HepG2 (cell line): ENCODE data around the gene RAB17. TPM values are rescaled to one million over a fixed set of nuclear protein-coding genes. Genes with fewer than 3 reads are reported as not detected.

Experiments used
- ATAC-seq: fragments of 200-7000 bp; cut with Tn5 transposase; 3 replicates; pipeline ENCODE4 v1.9.1; 2020; ENCODE audit warnings: mild to moderate bottlenecking, moderate library complexity
- BruUV-seq: library from RNA; stranded (reverse); fragments of 400-500 nt; replicated peaks from 2 replicates; lab custom pipeline; 2021; lab: Mats Ljungman, UMichigan
- CTCF ChIA-PET: fragments of 300-600 bp; formaldehyde crosslinking; extraction: SDS; loops from one replicate; lab custom pipeline; 2021; ENCODE audit warnings: low total read pairs, inconsistent platforms, low intra/inter-chr PET ratio; lab: Yijun Ruan, JAX
- POLR2A ChIA-PET: fragments of 350-600 bp; sonication (Branson Sonifier 250); formaldehyde crosslinking; loops from one replicate; lab custom pipeline; 2020; ENCODE audit warnings: antibody characterized with exemption, inconsistent platforms; lab: Yijun Ruan, JAX
- DNase-seq: peaks from one replicate; pipeline ENCODE4 v3.0.0-alpha.2; 2015; ENCODE audit warnings: low spot score
- FAIRE-seq: peaks from 3 replicates; lab custom pipeline; 2011; peaks lifted over from hg19 to GRCh38; lab: Jason Lieb, UNC
- H2AFZ ChIP-seq: one replicate; pipeline ENCODE4 v1.6.1; 2011; ENCODE audit warnings: low read length, inconsistent platforms
- H3K27ac ChIP-seq: fragments of 300-600 bp; 3 replicates; pipeline ENCODE4 v1.8.0; 2011; ENCODE audit warnings: mixed run types, mild to moderate bottlenecking, mixed read lengths, low read length, inconsistent platforms; ENCODE audit not compliant: insufficient read depth; ENCODE audit errors: extremely low read length
- H3K27me3 ChIP-seq, 2 experiments: fragments of 200-600 bp in 1 of 2; 2 replicates in 1 of 2; 3 replicates in 1 of 2; pipeline versions ENCODE4 v1.6.0 to v1.8.0; 2011; ENCODE audit warnings: low read length in 2 of 2, mild to moderate bottlenecking in 2 of 2, moderate library complexity in 2 of 2, inconsistent platforms in 1 of 2; ENCODE audit not compliant: insufficient read depth in 2 of 2, control insufficient read depth in 1 of 2
- H3K36me3 ChIP-seq, 2 experiments: fragments of 200-600 bp in 1 of 2; replicated peaks in 1 of 2; 2 replicates in 1 of 2; 3 replicates in 1 of 2; pipeline versions ENCODE4 v1.5.1 to v1.8.0; 2011; ENCODE audit warnings: low read length in 2 of 2, inconsistent platforms in 1 of 2; ENCODE audit not compliant: insufficient read depth in 2 of 2, control insufficient read depth in 1 of 2
- H3K4me1 ChIP-seq: 2 replicates; pipeline ENCODE4 v1.5.1; 2012; ENCODE audit warnings: low read length, inconsistent platforms; ENCODE audit not compliant: insufficient read depth
- H3K4me2 ChIP-seq: 2 replicates; pipeline ENCODE4 v1.6.0; 2011; ENCODE audit warnings: low read depth, low read length, inconsistent platforms
- H3K4me3 ChIP-seq, 3 experiments: fragments of 200-600 bp in 1 of 3; sonication (generic), shearing (Covaris generic) in 1 of 3; replicated peaks in 1 of 3; 2 replicates each; pipeline ENCODE4 v1.5.1; 2011 to 2016; ENCODE audit warnings: low read length in 3 of 3, inconsistent platforms in 2 of 3, low read depth in 2 of 3, mild to moderate bottlenecking in 2 of 3, control low read depth in 1 of 3, mixed read lengths in 1 of 3; ENCODE audit not compliant: insufficient read depth in 1 of 3
- H3K79me2 ChIP-seq: one replicate; pipeline ENCODE4 v1.6.1; 2011; ENCODE audit warnings: low read length, inconsistent platforms; ENCODE audit not compliant: insufficient read depth
- H3K9ac ChIP-seq: 2 replicates; pipeline ENCODE4 v1.6.0; 2011; ENCODE audit warnings: mild to moderate bottlenecking, low read depth, low read length, inconsistent platforms; ENCODE audit not compliant: insufficient read depth
- H3K9me3 ChIP-seq: 2 replicates; pipeline ENCODE4 v1.5.1; 2012; ENCODE audit warnings: mild to moderate bottlenecking, low read length
- H4K20me1 ChIP-seq: 2 replicates; pipeline ENCODE4 v1.6.0; 2011; ENCODE audit warnings: inconsistent platforms, mild to moderate bottlenecking, low read length, moderate library complexity; ENCODE audit not compliant: insufficient read depth
- HNRNPL ChIP-seq: fragments of 200-400 bp; formaldehyde crosslinking; IDR thresholded peaks from 2 replicates; pipeline ENCODE4 v1.6.1; 2017; ENCODE audit warnings: mild to moderate bottlenecking, low read depth, low read length
- NFRKB ChIP-seq: fragments of 450-650 bp; IDR thresholded peaks from 2 replicates; pipeline ENCODE4 v1.6.1; 2017
- POLR2A ChIP-seq, 2 experiments: IDR thresholded peaks; 2 replicates each; pipeline ENCODE4 v1.6.1; 2011; ENCODE audit warnings: low read depth in 2 of 2, low read length in 2 of 2, mild to moderate bottlenecking in 1 of 2, moderate library complexity in 1 of 2; ENCODE audit not compliant: insufficient read depth in 1 of 2
- RBFOX2 ChIP-seq: fragments of 200-400 bp; formaldehyde crosslinking; IDR thresholded peaks from 2 replicates; pipeline ENCODE4 v1.6.1; 2017; ENCODE audit warnings: low read depth, mild to moderate bottlenecking, low read length
- TAF15 ChIP-seq: fragments of 200-400 bp; formaldehyde crosslinking; IDR thresholded peaks from one replicate; pipeline ENCODE4 v1.6.1; 2018; ENCODE audit warnings: mild to moderate bottlenecking, low read depth, low read length; ENCODE audit not compliant: poor library complexity, severe bottlenecking
- WGBS: methylation state at CpG from one replicate; pipeline ENCODE4 v1.1.6; 2017; ENCODE audit warnings: low lambda C conversion rate; 5-methylcytosine and 5-hydroxymethylcytosine counted together
- in situ Hi-C: cut with HindIII; loops from 2 replicates; pipeline ENCODE4 v1.10.0; 2017; ENCODE audit warnings: low pct_unique_long_range_greater_than_20kb; ENCODE audit not compliant: extremely low pct_ligation_motif_present
- intact Hi-C: fragments of 100-400 bp; cut with micrococcal nuclease; formaldehyde crosslinking; loops from one replicate; pipeline ENCODE4 v1.10.0; 2022; ENCODE audit not compliant: unreplicated experiment
- polyA plus RNA-seq, 8 experiments: library from polyadenylated mRNA; depleted of rRNA in 3 of 8; stranded (reverse) in 7 of 8; unstranded in 1 of 8; fragments of >200 nt; fragmentation: Illumina TruSeq in 4 of 8; extraction: Trizol in 4 of 8; gene quantifications; 2 replicates each; pipeline versions ENCODE4 v1.2.1 to v1.2.3, GENCODE V29; 2011 to 2016; ENCODE audit warnings: low read depth in 4 of 8, missing spikeins in 1 of 8, mixed read lengths in 1 of 8; ENCODE audit not compliant: insufficient read depth in 1 of 8
- total RNA-seq, 5 experiments: library from RNA; depleted of rRNA; stranded (reverse); fragments of >200 nt; fragmentation: Illumina TruSeq; extraction: Trizol; gene quantifications; 2 replicates each; pipeline ENCODE4 v1.2.3, GENCODE V29; 2016; ENCODE audit warnings: low read depth in 1 of 5
- TF ChIP-seq, protein P1 (sequence below): fragments of 450-650 bp; IDR thresholded peaks from 2 replicates; pipeline ENCODE4 v1.6.1; 2016
- TF ChIP-seq, protein P2 (sequence below), 2 experiments: sonication (generic) in 1 of 2; formaldehyde crosslinking in 1 of 2; IDR thresholded peaks; 2 replicates each; pipeline versions ENCODE4 v1.5.1 to v1.6.1; 2011 to 2020; ENCODE audit warnings: borderline replicate concordance in 1 of 2, low read depth in 1 of 2, low read length in 1 of 2, mild to moderate bottlenecking in 1 of 2, missing genetic modification reagents in 1 of 2, moderate library complexity in 1 of 2
- TF ChIP-seq, protein P3 (sequence below): sonication (generic); formaldehyde crosslinking; IDR thresholded peaks from 2 replicates; pipeline ENCODE4 v1.9.0; 2021; ENCODE audit warnings: missing genetic modification reagents, mild to moderate bottlenecking, borderline replicate concordance

Gene RAB17
- total and polyA plus RNA-seq, 2 of the 13 experiments (the other 11 are each of a cell fraction or from before 2014, with no cell fraction given): 68.0 to 124 TPM

DNA sequence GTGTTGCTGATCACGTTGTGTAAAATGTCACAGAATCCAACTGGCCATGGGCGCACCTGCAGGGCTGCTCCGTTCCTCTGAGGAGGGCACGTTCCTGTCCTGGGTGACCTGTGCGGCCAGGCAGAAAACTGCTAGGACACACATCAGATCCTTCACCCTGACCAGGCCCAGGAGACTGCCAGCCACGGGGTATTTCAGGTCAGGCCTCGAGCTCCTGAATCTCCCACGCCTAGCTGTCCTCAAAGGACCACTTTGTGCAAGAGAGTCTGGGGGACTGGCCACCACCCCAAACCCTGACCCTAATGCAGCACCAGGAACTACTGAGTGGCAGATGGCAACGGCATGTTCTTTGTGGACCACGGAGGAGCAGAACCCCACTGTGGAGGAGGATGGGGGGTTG, 13.1 kb downstream of the RAB17 start:
- in situ Hi-C loops: no loop called here
- POLR2A ChIA-PET: no interaction called here

DNA sequence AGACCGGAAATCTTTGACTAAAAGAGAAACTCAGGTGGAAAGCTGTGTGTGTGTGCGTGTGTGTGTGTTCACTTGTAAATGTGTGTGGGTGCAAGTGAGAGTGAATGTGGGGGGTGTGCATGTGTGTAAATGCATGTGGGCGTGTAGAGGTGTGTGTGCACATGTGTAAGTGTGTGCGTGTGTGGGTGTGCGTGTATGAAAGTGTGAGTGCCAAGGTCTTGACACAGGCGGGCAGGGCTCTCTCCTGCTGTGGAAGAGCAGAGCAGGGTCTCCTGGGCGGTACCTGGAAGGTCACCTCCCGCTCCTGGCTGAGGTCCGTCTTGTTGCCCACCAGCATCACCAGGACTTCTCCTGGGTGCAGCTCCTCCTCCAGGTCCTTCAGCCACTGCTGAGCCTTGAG, 13.6 kb downstream of the RAB17 start:
- H3K9ac ChIP-seq: no peak overlapping the region
- in situ Hi-C loops: no loop called here
- no peaks in the 10 kb centered on the region for H3K9me3 ChIP-seq
- intact Hi-C loops: no loop called here
- TF ChIP-seq NFRKB (no peak), HNRNPL (0 out of 2 replicates have a peak, but pooled peaks have one; percentile 21), TAF15 (no peak)
- TF ChIP-seq, protein P1, sequence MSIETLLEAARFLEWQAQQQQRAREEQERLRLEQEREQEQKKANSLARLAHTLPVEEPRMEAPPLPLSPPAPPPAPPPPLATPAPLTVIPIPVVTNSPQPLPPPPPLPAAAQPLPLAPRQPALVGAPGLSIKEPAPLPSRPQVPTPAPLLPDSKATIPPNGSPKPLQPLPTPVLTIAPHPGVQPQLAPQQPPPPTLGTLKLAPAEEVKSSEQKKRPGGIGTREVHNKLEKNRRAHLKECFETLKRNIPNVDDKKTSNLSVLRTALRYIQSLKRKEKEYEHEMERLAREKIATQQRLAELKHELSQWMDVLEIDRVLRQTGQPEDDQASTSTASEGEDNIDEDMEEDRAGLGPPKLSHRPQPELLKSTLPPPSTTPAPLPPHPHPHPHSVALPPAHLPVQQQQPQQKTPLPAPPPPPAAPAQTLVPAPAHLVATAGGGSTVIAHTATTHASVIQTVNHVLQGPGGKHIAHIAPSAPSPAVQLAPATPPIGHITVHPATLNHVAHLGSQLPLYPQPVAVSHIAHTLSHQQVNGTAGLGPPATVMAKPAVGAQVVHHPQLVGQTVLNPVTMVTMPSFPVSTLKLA: peak; percentile 68
- TF ChIP-seq, protein P2, sequence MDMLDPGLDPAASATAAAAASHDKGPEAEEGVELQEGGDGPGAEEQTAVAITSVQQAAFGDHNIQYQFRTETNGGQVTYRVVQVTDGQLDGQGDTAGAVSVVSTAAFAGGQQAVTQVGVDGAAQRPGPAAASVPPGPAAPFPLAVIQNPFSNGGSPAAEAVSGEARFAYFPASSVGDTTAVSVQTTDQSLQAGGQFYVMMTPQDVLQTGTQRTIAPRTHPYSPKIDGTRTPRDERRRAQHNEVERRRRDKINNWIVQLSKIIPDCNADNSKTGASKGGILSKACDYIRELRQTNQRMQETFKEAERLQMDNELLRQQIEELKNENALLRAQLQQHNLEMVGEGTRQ (IDR thresholded peaks at IDR 0.05; ENCODE audit: low read depth, low read length): no peak
- TF ChIP-seq, protein P2 (CRISPR knock-in tag; IDR thresholded peaks at IDR 0.05; ENCODE audit: borderline replicate concordance): no peak
- H3K4me1 ChIP-seq: peaks cover 22% of the 10 kb centered on the region
- DNase-seq: no peak
- no peak overlapping the region for H3K4me2 ChIP-seq
- H3K79me2 ChIP-seq: no peaks in the 10 kb centered on the region
- FAIRE-seq: no peak
- H3K27ac ChIP-seq: no peak overlapping the region
- CTCF ChIA-PET: no interaction called here
- no peak overlapping the region for H3K4me3 ChIP-seq
- no peaks in the 10 kb centered on the region for H3K27me3 ChIP-seq
- BruUV-seq: no TSS peak
- WGBS: 94% methylated on average over 9 of the region's 9 CpGs
- H3K36me3 ChIP-seq: peaks cover 17 to 50% of the 10 kb centered on the region in 2 experiments
- ATAC-seq: no peak
- H4K20me1 ChIP-seq: peaks cover 3% of the 10 kb centered on the region; the same call in 1 of the 2 replicates
- H2AFZ ChIP-seq: no peak overlapping the region
- POLR2A ChIA-PET: interaction anchor here (0.9 kb wide), 1 partner anchor 25 kb away, joined by 3 read pairs; no protein-coding TSS in a partner anchor

More for the DNA sequence above, 13.1 kb downstream of the RAB17 start:
- CTCF ChIA-PET: no interaction called here
- peaks cover 22% of the 10 kb centered on the region for H3K4me1 ChIP-seq
- DNase-seq: no peak
- FAIRE-seq: no peak
- intact Hi-C loops: no loop called here
- BruUV-seq: no TSS peak
- H3K9ac ChIP-seq: no peak overlapping the region
- H3K4me3 ChIP-seq: no peak overlapping the region
- H3K9me3 ChIP-seq: no peaks in the 10 kb centered on the region
- peaks cover 17 to 51% of the 10 kb centered on the region in 2 experiments for H3K36me3 ChIP-seq
- no peak for ATAC-seq
- H3K27me3 ChIP-seq: no peaks in the 10 kb centered on the region
- no peaks in the 10 kb centered on the region for H3K79me2 ChIP-seq
- no peak overlapping the region for H2AFZ ChIP-seq
- H3K27ac ChIP-seq: no peak overlapping the region
- H3K4me2 ChIP-seq: no peak overlapping the region
- TF ChIP-seq POLR2A (IDR thresholded peaks at IDR 0.05; ENCODE audit: insufficient read depth in 1 of 2, low read depth in 2 of 2, low read length in 2 of 2): 0 out of 4 replicates have a peak, but pooled peaks of 1 of the 2 experiments have one; percentile 14
- TF ChIP-seq RBFOX2: 0 out of 2 replicates have a peak, but pooled peaks have one; percentile 6
- TF ChIP-seq, protein P3, sequence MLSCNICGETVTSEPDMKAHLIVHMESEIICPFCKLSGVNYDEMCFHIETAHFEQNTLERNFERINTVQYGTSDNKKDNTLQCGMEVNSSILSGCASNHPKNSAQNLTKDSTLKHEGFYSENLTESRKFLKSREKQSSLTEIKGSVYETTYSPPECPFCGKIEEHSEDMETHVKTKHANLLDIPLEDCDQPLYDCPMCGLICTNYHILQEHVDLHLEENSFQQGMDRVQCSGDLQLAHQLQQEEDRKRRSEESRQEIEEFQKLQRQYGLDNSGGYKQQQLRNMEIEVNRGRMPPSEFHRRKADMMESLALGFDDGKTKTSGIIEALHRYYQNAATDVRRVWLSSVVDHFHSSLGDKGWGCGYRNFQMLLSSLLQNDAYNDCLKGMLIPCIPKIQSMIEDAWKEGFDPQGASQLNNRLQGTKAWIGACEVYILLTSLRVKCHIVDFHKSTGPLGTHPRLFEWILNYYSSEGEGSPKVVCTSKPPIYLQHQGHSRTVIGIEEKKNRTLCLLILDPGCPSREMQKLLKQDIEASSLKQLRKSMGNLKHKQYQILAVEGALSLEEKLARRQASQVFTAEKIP: no peak
- H4K20me1 ChIP-seq: peaks cover 8% of the 10 kb centered on the region; the same call in 1 of the 2 replicates
- WGBS: 86% methylated on average over 10 of the region's 10 CpGs
